Activated naive CD8-positive, alpha-beta T cell treated with anti-CD3 and anti-CD28 coated beads for 36 hours (primary cell): Measurements from ENCODE around the gene GJB6. TPM values are rescaled to one million over a fixed set of nuclear protein-coding genes. Genes with fewer than 3 reads are reported as not detected.

Source experiments
- DNase-seq: peaks from one replicate; pipeline ENCODE4 v3.0.0; 2021
- H3K27ac Mint-ChIP-seq: one replicate; pipeline ENCODE4 v1.8.0; 2022; ENCODE audit warnings: mild to moderate bottlenecking, moderate library complexity, mixed read lengths
- H3K27me3 Mint-ChIP-seq: one replicate; pipeline ENCODE4 v1.8.0; 2022; ENCODE audit warnings: mild to moderate bottlenecking, mixed read lengths
- H3K36me3 Mint-ChIP-seq: one replicate; pipeline ENCODE4 v1.8.0; 2021; ENCODE audit warnings: mild to moderate bottlenecking, mixed read lengths
- H3K4me1 Mint-ChIP-seq: one replicate; pipeline ENCODE4 v1.8.0; 2021; ENCODE audit warnings: mixed read lengths
- H3K4me3 Mint-ChIP-seq: one replicate; pipeline ENCODE4 v1.8.0; 2022; ENCODE audit warnings: mild to moderate bottlenecking, moderate library complexity, mixed read lengths
- H3K9me3 Mint-ChIP-seq: one replicate; pipeline ENCODE4 v1.8.0; 2022; ENCODE audit warnings: mixed read lengths
- total RNA-seq, 2 experiments: library from RNA; stranded (reverse); gene quantifications; one replicate each; pipeline ENCODE4 v1.2.3, GENCODE V29; 2021

GJB6 gene
- total RNA-seq, 2 experiments from 2014 or later = 7.7 to 8.7 TPM

DNA sequence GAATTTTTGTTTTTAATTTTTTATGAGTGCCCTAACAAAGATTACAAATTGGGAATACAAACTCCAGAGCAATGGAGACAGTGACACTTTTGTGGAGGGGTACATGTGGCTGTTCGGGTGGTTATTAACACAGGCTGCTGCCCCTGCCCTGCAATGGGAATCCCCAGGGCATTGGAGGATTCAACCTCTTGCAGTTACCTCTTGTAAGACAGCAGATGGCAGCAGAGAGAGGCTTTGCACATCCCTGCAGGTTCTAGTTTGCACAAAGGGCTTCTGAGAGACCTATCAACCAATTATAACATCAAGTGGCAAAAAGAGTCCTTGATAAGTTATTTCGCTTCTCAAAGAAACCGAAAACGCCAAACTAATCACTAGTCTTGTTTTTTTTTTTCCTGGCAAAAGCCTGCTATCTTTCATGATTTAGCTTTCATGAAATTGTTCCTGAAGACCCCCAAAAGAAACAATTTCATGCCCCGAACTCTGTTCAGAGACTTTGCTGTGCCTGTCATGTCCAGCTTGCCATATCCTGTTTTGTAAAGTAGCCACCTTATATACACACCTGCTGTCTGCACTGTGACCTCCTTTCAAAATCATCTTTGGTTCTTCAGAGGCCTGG, 49.8 kb downstream of the GJB6 start:
- H3K27me3 Mint-ChIP-seq = peaks cover 42% of the 10 kb centered on the region
- no peaks in the 10 kb centered on the region for H3K36me3 Mint-ChIP-seq
- no peaks in the 10 kb centered on the region for H3K4me1 Mint-ChIP-seq

DNA sequence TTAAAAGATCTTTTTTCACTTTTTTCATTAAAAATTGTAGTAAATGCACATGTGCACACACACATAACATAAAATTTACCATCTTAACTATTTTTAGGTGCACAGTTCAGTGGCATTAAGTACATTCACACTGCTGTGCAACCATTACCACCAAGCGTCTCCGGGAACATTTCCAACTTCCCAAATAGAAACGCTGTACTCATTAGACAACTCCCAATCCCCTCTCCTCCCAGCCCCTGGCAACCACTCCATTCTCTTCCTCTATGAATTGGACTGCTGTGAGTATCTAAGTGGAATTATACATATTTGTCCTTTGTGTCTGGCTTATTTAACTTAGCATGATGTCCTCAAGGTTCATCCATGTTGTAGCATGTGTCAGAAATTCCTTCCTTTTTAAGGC, 50.9 kb downstream of the GJB6 start:
- H3K4me3 Mint-ChIP-seq = no peak overlapping the region
- no peaks in the 10 kb centered on the region for H3K9me3 Mint-ChIP-seq
- H3K27me3 Mint-ChIP-seq = peaks cover 54% of the 10 kb centered on the region
- H3K36me3 Mint-ChIP-seq = no peaks in the 10 kb centered on the region
- DNase-seq = no peak
- no peaks in the 10 kb centered on the region for H3K4me1 Mint-ChIP-seq
- H3K27ac Mint-ChIP-seq = no peak overlapping the region

More for the DNA sequence above, 49.8 kb downstream of the GJB6 start:
- H3K9me3 Mint-ChIP-seq = no peaks in the 10 kb centered on the region
- peak; percentile 34 for DNase-seq
- H3K27ac Mint-ChIP-seq = no peak overlapping the region
- H3K4me3 Mint-ChIP-seq = no peak overlapping the region

DNA sequence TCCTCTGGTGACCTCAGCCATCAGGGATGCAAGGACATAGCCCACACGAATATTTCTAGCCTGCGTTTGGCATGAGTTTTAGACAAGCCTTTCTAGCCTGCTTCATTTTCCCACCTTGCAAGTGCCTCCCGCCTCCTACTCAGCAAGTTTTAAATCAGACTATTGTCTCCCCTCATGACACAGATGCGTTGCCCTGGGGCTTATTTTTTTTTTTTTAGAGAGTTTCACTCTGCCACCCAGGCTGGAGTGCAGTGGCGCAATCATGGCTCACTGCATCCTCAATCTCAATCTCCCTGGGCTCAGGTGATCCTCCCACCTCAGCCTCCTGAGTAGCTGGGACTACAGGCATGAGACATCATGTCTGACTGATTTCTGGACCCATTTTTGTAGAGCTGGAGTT, 54.0 kb downstream of the GJB6 start:
- Mint-ChIP-seq H3K4me1 (peaks cover 22% of the 10 kb centered on the region), H3K27me3 (peaks cover 82% of the 10 kb centered on the region), H3K36me3 (no peaks in the 10 kb centered on the region), H3K4me3 (no peak overlapping the region), H3K27ac (no peak overlapping the region), H3K9me3 (no peaks in the 10 kb centered on the region)
- DNase-seq = no peak

DNA sequence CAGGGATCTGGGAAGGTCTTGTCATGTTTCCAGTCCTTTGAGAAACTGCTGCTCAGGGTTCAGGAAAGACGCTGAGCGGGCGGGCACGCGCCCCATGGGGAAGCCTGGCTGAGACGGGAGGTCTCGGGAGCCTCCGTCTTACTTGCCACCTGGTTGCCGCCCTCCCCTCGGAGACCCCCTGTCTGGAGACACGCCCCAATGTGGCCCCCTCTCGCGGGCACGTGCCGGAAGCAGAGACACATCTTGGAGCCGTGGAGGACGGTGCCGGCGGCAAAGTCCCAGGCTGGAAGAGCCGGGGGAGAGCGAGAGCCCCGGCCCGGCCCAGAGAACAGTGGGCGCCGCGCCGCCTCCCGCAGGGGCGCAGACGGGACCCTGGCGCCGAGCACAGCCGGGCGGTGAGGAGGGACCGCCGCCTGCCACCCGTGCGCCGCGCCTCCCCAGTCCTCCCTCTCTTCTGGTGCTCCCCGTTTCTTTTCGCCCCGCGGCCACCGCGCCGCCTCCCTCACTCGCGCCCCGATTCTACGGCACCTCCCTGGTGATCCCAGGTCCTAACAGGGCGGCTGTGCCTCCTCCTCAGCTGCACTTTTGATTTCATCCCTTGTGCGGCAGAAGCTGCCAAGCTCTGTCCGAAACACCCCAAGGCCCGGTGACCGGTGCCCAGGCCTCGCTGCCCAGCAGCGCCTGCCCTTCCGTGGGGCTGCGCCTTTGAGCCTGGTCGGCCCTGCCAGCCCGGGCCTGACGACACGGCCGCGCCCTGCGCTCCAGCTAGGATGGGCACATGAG, 54.9 kb downstream of the GJB6 start:
- Mint-ChIP-seq H3K9me3 (no peaks in the 10 kb centered on the region), H3K4me1 (peaks cover 24% of the 10 kb centered on the region), H3K27me3 (peaks cover 86% of the 10 kb centered on the region), H3K27ac (no peak overlapping the region), H3K4me3 (no peak overlapping the region), H3K36me3 (no peaks in the 10 kb centered on the region)
- DNase-seq = no peak

DNA sequence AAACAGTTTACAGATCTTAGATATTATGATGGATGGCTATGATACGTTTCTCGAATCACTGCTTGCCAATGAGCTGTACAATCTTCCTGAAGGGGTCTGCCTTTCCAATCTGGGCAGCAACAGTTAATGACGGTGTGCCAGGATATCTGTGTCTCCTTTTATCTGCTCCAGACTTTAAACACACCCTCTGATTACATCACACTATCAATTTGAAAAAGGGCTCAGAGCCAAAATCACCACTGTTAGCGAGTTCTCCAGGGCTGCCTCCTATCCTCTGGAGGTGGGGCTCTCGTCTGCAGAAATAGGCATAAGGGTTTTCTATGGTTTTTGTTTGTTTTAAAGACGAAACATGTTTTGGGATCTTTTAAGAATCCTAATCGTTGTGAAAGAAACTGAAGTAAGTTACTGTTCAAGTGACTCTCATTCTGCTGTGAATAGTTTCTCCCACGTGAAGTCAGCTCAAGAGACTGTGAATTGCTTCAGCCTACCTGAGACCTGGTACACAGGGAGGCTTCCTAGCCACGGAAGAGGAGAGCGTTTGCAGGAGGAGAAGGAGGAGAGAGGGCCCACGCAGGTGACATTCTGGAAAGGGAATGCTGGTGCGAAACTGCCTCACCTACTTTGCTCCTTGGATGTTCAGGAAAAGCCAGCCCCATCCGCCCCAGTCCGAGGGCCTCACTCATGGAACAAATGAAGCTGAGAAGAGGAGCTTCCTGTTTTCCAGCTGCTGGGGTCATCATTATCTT, 56.0 kb downstream of the GJB6 start:
- no peak overlapping the region for H3K27ac Mint-ChIP-seq
- DNase-seq = no peak
- H3K36me3 Mint-ChIP-seq = no peaks in the 10 kb centered on the region
- no peaks in the 10 kb centered on the region for H3K9me3 Mint-ChIP-seq
- H3K27me3 Mint-ChIP-seq = peaks cover 84% of the 10 kb centered on the region
- H3K4me1 Mint-ChIP-seq = peaks cover 24% of the 10 kb centered on the region
- no peak overlapping the region for H3K4me3 Mint-ChIP-seq

DNA sequence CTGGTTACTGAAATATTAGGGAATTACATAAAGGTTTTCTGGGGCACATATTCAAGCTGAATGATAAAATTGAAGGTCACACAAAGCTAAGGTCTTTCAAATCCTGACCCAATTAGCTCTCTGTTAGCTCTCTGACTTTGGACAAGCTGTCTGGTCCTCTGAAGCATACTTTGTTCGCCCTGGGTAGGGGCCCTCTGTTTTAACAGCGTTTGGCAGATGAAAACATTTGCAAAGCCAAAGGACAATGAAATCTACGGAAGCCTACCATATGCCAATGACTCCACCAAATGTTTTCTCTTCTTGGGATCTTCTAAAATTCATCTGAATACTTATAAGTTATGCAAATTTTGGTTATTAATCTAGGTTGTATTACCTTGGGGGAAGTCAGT, 56.7 kb downstream of the GJB6 start:
- no peaks in the 10 kb centered on the region for H3K36me3 Mint-ChIP-seq
- H3K27ac Mint-ChIP-seq = no peak overlapping the region
- H3K9me3 Mint-ChIP-seq = no peaks in the 10 kb centered on the region
- H3K4me1 Mint-ChIP-seq = peaks cover 24% of the 10 kb centered on the region
- DNase-seq = no peak
- H3K27me3 Mint-ChIP-seq = peaks cover 86% of the 10 kb centered on the region
- no peak overlapping the region for H3K4me3 Mint-ChIP-seq

DNA sequence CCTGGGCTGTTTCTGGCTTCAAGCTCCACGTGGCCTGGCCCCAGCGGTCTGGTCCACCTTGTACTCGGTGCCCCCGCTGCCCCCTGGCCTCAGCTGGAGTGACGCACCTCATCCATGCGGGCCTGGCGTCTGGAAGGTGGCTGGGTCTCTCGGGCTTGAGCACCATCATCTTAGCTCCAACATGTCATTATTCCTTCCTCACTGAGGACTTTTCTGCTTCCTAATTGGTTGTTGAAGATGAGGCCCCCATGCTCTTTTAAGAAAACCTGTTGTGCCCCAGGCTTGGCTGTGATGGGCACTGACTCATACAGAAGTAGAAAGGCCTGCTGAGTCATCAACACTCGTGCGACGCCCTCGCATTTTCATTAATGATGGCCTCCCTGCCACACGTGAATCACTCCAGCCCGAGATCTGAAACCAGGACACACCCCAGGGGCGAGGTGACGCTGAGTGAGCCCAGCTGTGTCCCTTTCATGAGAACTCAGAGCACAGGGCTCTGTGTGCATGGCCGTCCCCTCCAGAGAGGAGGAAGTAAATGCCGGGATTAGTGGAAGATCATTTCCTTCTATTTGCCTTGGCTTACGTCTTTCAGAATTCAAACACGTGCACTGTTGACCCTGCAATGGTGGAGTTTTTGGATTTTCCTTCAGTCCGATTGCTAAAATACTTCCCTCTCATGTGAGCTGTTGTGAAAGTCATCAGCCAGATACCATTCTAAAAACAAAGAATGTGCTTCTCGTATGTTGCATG, 57.3 kb downstream of the GJB6 start:
- Mint-ChIP-seq H3K27me3 (peaks cover 86% of the 10 kb centered on the region), H3K4me3 (no peak overlapping the region), H3K27ac (peak overlapping the region; percentile 15), H3K9me3 (no peaks in the 10 kb centered on the region), H3K4me1 (peaks cover 24% of the 10 kb centered on the region), H3K36me3 (no peaks in the 10 kb centered on the region)
- peak; percentile 81 for DNase-seq

DNA sequence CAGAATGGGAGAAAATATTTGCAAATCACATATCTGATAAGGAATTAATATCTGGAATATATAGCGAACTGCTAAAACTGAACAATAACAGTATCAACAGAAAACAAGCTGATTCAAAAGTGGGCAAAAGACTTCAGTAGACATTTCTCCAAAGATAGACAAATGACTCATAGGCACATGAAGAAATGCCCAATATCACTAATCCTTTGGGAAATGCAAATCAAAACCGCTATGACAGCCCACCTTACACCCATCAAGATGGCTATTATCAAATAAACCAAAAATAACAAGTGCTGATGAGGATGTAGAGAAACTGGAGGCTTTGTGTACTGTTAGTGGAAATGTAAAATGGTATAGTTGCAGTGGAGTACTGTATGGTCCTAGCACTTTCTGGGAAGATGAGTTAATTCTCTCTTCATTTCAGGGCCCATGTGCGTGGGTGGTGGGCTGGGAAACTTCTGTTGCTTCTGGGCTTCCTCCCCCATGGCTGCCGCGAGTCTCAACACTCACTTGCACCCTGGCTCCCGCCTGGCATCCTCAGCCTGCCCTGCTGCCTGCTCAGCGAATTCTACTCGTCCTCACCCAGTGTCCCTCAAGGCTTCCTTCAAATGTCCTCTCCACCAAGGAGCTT, 58.9 kb downstream of the GJB6 start:
- peaks cover 28% of the 10 kb centered on the region for H3K4me1 Mint-ChIP-seq
- peaks cover 79% of the 10 kb centered on the region for H3K27me3 Mint-ChIP-seq
- no peaks in the 10 kb centered on the region for H3K9me3 Mint-ChIP-seq
- H3K27ac Mint-ChIP-seq = no peak overlapping the region
- no peak for DNase-seq
- peak overlapping the region; percentile 5 for H3K4me3 Mint-ChIP-seq
- H3K36me3 Mint-ChIP-seq = no peaks in the 10 kb centered on the region

Other genes with a start within 250 kb of the GJB6 start
- gene GJA3, start 71.3 kb downstream of the GJB6 start, total RNA-seq = 1 to 10 TPM; 1.0 TPM
- gene GJB2, start 39.4 kb downstream of the GJB6 start, total RNA-seq = 1 to 10 TPM; 1.8 to 2.1 TPM